Heart right ventricle (tissue), 16 donors: ENCODE measurements around the gene PTPRD. TPM values are rescaled to one million over a fixed set of nuclear protein-coding genes. Genes with fewer than 3 reads are reported as not detected.

Source experiments
- ATAC-seq, 8 donors: fragments of 200-7000 bp; cut with Tn5 transposase; one replicate each; pipeline ENCODE4 v1.9.1; 2020; ENCODE audit warnings: mild to moderate bottlenecking in 8 of 8, moderate library complexity in 8 of 8, moderate number of reproducible peaks in 1 of 8
- DNase-seq, 2 donors: peaks; one replicate each; pipeline ENCODE4 v3.0.0-alpha.2; 2020
- H3K27ac ChIP-seq, 10 donors: fragments of 200-600 bp; sonication (generic) in 2 of 10; one replicate each; pipeline versions ENCODE4 v1.5.0 to v1.8.0; 2020 to 2022; ENCODE audit warnings: mild to moderate bottlenecking in 3 of 10
- H3K27me3 ChIP-seq, 7 donors: fragments of 200-600 bp; one replicate each; pipeline ENCODE4 v1.8.0; 2021 to 2022; ENCODE audit warnings: mild to moderate bottlenecking in 2 of 7
- H3K36me3 ChIP-seq, 9 donors: fragments of 200-600 bp; sonication (generic) in 1 of 9; one replicate each; pipeline versions ENCODE4 v1.5.0 to v1.8.0; 2020 to 2022; ENCODE audit warnings: mild to moderate bottlenecking in 2 of 9
- H3K4me1 ChIP-seq, 9 donors: fragments of 200-600 bp; sonication (generic) in 1 of 9; one replicate each; pipeline versions ENCODE4 v1.5.0 to v1.8.0; 2020 to 2022; ENCODE audit warnings: mild to moderate bottlenecking in 4 of 9
- H3K4me3 ChIP-seq, 10 donors: fragments of 200-600 bp; sonication (generic) in 2 of 10; one replicate each; pipeline versions ENCODE4 v1.5.0 to v1.8.0; 2020 to 2022; ENCODE audit warnings: mild to moderate bottlenecking in 7 of 10, moderate library complexity in 2 of 10
- H3K9me3 ChIP-seq, 11 donors: fragments of 200-600 bp in 10 of 11; sonication (generic) in 2 of 11; one replicate each; pipeline versions ENCODE4 v1.5.0 to v1.8.0; 2013 to 2022; ENCODE audit warnings: mild to moderate bottlenecking in 2 of 11, control low read depth in 1 of 11, moderate library complexity in 1 of 11
- WGBS, 2 donors: extraction: QIAGEN DNeasy Blood & Tissue Kit; methylation state at CpG; one replicate each; pipeline ENCODE4 v1.1.7; 2013; ENCODE audit warnings: inconsistent platforms in 1 of 2; 5-methylcytosine and 5-hydroxymethylcytosine counted together
- intact Hi-C, 10 donors: fragments of 100-400 bp; cut with DNase I; formaldehyde crosslinking; loops; one replicate each; pipeline versions ENCODE4 v1.11.1 to v1.14.2; 2022
- polyA plus RNA-seq, 2 donors: library from polyadenylated mRNA; stranded (reverse); fragments of 200-250 nt; gene quantifications; one replicate each; pipeline ENCODE4 v1.2.3, GENCODE V29; 2013
- total RNA-seq, 10 donors: library from RNA; stranded (reverse); fragmentation: NEBNext Ultra II Directional in 3 of 10; extraction: Animal tissue kit (Norgen Biotek cat#: 25700) in 3 of 10; gene quantifications; one replicate each; pipeline versions ENCODE4 v1.2.1 to v1.2.4, GENCODE V29; 2021 to 2023
- TF ChIP-seq, protein P1 (sequence below), 9 donors: fragments of 200-600 bp; sonication (generic) in 2 of 9; IDR thresholded peaks; one replicate each; pipeline versions ENCODE4 v1.5.0 to v1.8.0; 2021 to 2022; ENCODE audit warnings: antibody characterized with exemption in 9 of 9, mild to moderate bottlenecking in 5 of 9, moderate library complexity in 1 of 9
- donor health status: Arrhythmogenic right ventricular cardiomyopathy.
- donor health status: ischemic (EF 13 %, LVEDD 7.1; RV severe dilation, severe dysfunction).
- donor health status: healthy with polysubstance abuse.
- donor health status: DM: no; HTN: yes; CAD: no.
- donor health status: DM: no; HTN: no; CAD: no.
- donor health status: ischemic (EF 25% LVEDD 6.9; RV normal size, moderate dysfunction).
- donor health status: ischemic (EF 25% LVEDD 5.7; RV mildly dilated, moderate dysfunction).
- donor health status: healthy.
- donor health status: DM: yes; HTN: yes; CAD: no.
- donor health status: Ischemic cardiomyopathy.
- donor health status: ischemic (EF 35%, LVEDD 5.7; RV mildly dilated, moderate dysfunction).
- donor health status: nonischemic (EF 11% LVEDD 7.7; RV severe dilation, severe dysfunction).
- donor health status: DM: yes; HTN: yes; CAD: no.
- donor health status: PGD.
- donor health status: ischemic (EF 29% LVEDD 5.4; RV normal size, mild dysfunction).
- donor health status: nonischemic (EF 23%, LVEDD 6.1; RV moderate dilation, normal function).

The PTPRD gene
- total and polyA plus RNA-seq, 12 donors, result 1.4 to 25.2 (median 13.0) TPM

DNA sequence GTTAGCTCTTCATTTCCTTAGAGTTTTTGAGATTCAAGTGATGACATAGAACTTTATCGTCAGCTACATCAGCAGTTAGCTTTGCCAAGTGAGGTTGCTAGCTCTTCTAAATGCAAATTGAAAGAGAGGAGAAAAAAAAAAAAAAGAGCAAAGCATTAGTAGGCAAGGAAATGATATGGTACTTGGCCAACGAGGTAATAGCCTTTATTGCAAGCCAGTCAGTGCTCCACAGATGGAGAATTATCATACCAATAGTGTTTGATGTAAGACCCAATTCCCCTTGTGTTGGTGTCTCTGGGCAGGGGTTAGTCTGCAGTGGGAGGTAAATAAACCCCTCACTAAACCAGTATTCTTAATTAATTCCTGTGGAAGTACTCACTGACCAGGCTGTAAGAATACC, 992.1 kb downstream of the PTPRD start:
- H3K4me1 ChIP-seq, result no peaks in the 10 kb centered on the region
- no peaks in the 10 kb centered on the region for H3K27me3 ChIP-seq
- intact Hi-C loops, result no loop called here
- no peaks in the 10 kb centered on the region for H3K9me3 ChIP-seq
- DNase-seq (no peak), ATAC-seq (no peak)
- whole genome bisulfite sequencing, 2 donors, result 65 to 70% methylated on average over 2 of the region's 2 CpGs
- TF ChIP-seq, protein P1, sequence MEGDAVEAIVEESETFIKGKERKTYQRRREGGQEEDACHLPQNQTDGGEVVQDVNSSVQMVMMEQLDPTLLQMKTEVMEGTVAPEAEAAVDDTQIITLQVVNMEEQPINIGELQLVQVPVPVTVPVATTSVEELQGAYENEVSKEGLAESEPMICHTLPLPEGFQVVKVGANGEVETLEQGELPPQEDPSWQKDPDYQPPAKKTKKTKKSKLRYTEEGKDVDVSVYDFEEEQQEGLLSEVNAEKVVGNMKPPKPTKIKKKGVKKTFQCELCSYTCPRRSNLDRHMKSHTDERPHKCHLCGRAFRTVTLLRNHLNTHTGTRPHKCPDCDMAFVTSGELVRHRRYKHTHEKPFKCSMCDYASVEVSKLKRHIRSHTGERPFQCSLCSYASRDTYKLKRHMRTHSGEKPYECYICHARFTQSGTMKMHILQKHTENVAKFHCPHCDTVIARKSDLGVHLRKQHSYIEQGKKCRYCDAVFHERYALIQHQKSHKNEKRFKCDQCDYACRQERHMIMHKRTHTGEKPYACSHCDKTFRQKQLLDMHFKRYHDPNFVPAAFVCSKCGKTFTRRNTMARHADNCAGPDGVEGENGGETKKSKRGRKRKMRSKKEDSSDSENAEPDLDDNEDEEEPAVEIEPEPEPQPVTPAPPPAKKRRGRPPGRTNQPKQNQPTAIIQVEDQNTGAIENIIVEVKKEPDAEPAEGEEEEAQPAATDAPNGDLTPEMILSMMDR (IDR thresholded peaks at IDR 0.05), result no peak
- H3K27ac ChIP-seq, result no peak overlapping the region
- H3K36me3 ChIP-seq, result no peaks in the 10 kb centered on the region
- H3K4me3 ChIP-seq, result no peak overlapping the region

DNA sequence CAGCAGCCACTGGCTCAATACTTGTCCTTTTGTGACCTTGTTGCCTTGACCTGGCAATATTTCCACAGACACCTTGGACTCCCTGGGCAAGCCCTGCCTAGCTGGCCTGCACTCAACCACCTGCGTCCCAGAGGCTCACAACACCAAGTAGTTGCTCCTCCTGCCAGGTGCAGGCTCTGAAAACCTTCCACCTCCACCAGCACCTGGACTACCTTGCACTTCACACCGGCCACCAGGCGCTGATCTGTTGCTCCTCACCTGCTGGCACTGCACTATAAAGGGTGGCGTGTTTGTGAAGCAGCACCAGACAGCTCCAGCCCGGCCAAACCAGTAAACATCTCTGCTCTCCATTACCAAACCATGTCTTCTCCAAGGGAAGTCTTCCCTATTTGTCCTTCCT, 997.7 kb downstream of the PTPRD start:
- no peaks in the 10 kb centered on the region for H3K36me3 ChIP-seq
- WGBS, 2 donors, result 85 to 90% methylated on average over 5 of the region's 5 CpGs
- no peaks in the 10 kb centered on the region for H3K9me3 ChIP-seq
- H3K27ac ChIP-seq, result no peak overlapping the region
- TF ChIP-seq, protein P1 (IDR thresholded peaks at IDR 0.05), result no peak
- ATAC-seq (no peak), DNase-seq (no peak)
- no peaks in the 10 kb centered on the region for H3K27me3 ChIP-seq
- intact Hi-C loops, result no loop called here
- no peaks in the 10 kb centered on the region for H3K4me1 ChIP-seq
- no peak overlapping the region for H3K4me3 ChIP-seq

DNA sequence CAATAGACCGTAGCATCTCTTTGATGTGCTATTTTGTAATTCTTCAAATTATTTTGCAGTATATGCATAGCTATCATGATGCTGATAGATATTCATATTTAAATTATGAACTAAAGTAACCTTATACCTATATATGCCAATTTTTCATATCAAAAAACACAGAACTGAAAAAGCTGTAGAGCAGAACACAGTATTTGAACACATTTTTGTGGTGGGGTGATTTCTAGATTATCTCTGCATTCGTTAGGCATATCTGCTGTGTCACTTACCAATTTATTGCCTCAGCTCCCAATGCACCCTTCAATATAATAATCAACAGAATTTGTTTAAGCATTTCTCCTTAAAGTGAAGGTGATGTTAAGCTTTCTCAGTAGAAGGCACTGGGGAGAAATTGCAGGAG, 998.2 kb downstream of the PTPRD start:
- WGBS, 2 donors, result 65 to 89% methylated on average over 2 of the region's 2 CpGs
- H3K9me3 ChIP-seq, result no peaks in the 10 kb centered on the region
- H3K27me3 ChIP-seq, result no peaks in the 10 kb centered on the region
- H3K36me3 ChIP-seq, result no peaks in the 10 kb centered on the region
- intact Hi-C loops, result no loop called here
- H3K27ac ChIP-seq, result no peak overlapping the region
- ATAC-seq, result no peak
- no peaks in the 10 kb centered on the region for H3K4me1 ChIP-seq
- no peak for DNase-seq
- H3K4me3 ChIP-seq, result no peak overlapping the region
- TF ChIP-seq, protein P1 (IDR thresholded peaks at IDR 0.05), result no peak

DNA sequence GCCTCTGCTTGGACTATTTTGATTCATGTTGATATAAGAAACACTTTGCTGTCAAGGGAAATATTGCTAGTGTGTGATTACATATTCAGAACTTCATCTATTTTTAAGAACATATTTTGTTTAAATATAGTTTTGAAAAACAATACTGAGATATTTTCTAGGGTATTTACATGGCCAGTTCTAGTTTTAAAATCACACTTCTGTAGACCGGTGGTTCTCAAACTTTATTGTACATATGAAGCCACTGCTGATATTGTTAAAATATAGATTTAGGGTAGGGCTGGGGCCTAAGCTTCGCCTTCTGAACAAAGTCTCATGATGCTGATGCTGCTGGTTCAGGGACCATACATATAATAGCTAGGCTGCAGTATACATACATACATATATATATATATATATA, 1000.0 kb downstream of the PTPRD start:
- intact Hi-C loops, result no loop called here
- Histone ChIP-seq H3K27ac (no peak overlapping the region), H3K4me1 (no peaks in the 10 kb centered on the region), H3K36me3 (no peaks in the 10 kb centered on the region), H3K4me3 (no peak overlapping the region), H3K9me3 (no peaks in the 10 kb centered on the region), H3K27me3 (no peaks in the 10 kb centered on the region)
- TF ChIP-seq, protein P1 (IDR thresholded peaks at IDR 0.05), result no peak
- DNase-seq (no peak), ATAC-seq (no peak)
- WGBS, 2 donors, result 85 to 91% methylated on average over 2 of the region's 2 CpGs

DNA sequence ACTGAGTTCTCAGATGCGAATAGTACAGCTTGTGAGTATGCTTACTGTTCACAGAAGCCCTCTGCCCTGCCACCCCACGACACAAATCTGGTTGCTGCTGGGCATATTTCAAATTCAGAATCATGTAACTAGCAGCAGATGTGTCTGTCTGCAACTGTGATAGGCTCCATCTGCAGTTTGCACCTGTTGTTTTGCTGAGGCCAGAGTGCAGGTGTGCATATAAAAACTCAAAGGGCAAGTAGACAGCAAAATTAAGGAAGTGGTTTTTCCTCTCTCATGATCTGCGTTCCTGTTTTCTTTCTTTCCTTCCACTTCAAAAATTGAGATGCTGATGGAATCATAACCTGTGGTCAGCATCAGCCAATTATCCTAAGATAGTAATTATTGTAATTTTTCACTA, 1000.5 kb downstream of the PTPRD start:
- intact Hi-C loops, result no loop called here
- TF ChIP-seq, protein P1 (IDR thresholded peaks at IDR 0.05), result no peak
- ATAC-seq (no peak), DNase-seq (no peak)
- Histone ChIP-seq H3K9me3 (no peaks in the 10 kb centered on the region), H3K4me3 (no peak overlapping the region), H3K4me1 (no peaks in the 10 kb centered on the region), H3K36me3 (no peaks in the 10 kb centered on the region), H3K27ac (no peak overlapping the region), H3K27me3 (no peaks in the 10 kb centered on the region)
- 61 to 75% methylated on average over 3 of the region's 3 CpGs for WGBS, 2 donors
